GM21737 (cell line): Measurements from ENCODE around the gene MRTFB.

Source experiments
- ATAC-seq: cut with Tn5 transposase; IDR thresholded peaks from one replicate; pipeline ENCODE4 v1.9.1; 2021; ENCODE audit warnings: mild to moderate bottlenecking, moderate library complexity; ENCODE audit not compliant: unreplicated experiment

MRTFB gene

DNA sequence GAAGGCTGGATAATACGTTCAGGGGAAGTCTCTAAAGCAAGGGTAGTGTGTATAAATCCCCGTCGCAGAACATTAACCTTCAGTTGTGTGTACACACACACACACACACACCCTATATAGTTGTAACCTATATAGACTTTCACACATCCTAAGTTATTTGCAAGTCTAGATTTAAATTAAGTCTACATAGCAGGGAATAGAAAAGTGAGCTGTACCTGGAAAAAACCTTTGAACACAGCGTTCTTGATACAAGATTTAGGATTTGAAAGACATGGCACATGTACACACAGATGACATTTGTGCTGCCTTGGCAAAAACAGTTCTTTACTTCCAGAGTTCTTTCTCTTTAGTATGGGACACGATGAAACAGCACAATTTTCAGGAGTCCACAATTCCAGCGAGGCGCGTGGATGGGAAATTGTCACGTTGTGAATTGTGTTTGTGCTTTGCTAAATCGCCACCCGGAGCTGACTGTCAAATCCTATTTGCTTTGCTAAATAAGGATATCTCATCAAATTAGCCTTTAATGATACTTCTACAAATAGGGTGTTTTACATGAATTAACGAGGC lies 233.9 kb downstream of the MRTFB start:
- no peak for ATAC-seq

DNA sequence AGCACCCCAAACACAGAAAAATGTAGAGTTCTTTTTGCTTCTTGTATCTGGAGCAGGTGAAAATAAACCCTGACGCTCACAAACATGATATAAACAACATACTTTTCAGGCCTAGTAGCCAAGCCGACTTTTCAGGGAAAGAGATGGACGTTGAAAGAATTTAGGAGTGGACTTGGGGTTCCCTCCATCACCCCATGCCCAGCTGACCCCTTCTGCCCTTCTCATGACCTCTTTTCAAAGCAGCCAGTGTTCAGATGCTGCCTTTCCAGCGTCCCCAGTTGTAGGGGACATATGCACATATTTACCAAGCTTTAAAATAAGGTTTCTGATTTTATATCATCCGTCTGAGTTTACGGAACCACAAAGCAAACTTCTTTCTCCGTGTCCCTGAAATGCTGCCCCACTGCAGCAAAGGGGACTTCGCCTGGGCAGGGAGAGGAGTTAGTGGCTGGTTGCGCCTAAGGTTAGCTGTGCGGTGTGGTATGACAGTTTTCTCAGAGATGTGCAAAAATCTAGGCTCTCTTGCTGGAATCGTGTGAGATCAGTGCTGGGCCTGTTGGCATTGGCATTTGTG lies 235.5 kb downstream of the MRTFB start:
- no peak for ATAC-seq

DNA sequence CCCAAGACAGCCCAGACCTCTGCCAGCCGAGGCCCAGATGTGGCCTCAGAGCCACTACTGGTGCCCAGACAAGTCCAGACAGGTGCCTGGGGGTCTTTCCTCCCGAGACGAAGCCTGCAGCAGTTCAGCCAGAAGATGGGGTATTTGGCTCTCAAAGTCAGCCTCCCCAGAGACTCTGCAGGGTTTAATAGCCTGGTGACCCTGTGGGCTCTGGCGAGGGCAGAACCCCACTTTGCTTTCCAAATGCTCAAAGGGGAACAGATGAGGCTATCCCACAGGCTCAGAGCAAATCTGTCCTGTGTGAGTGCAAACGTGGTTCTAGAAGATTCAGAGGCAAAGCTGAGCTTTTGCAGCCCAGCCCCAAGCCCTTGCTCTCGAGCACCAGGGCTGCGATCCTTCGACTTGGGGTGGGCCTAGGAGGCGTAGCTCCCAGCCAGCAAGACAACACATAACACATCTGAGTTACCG lies 236.0 kb downstream of the MRTFB start:
- ATAC-seq = no peak

DNA sequence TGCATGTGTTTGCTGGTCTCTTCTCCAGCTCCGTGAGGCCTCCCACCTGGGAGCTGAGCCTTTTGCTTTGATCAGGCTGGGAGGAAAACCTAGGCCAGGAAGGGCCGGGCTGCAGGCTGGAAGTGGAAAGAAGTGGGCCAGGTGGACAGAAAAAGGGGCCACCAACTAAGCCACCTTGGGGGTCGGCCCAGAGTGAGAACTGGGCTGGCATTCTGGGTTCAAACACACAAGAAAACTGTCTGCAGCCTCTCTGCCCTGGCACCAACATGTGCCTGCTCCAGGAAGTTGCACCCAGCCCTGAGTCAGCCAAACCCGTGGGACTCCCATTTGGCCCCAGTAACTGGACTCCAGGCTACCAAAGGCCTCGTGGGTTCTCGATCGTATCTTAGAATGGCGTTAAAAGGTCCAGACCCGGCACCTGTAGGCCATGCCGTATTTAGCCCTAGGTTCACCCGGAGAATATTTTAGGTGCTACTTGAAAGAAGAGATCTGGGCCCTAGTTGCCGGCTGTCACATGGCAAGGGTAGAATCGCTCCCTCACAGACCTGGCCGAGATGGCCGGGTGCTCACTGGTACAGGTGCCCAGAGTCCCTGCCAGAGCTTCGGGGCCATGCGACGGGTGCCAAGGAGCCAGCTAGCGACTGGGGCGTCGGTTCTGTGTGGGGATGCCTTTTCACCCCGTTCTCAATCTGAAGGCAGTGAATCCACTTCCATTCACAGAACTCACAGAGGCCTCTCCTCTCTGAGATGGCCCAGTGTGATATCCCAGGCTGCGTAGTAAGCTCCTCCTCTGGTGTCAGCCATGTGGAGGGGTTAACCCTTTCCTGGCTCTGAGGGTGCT lies 236.6 kb downstream of the MRTFB start:
- no peak for ATAC-seq

DNA sequence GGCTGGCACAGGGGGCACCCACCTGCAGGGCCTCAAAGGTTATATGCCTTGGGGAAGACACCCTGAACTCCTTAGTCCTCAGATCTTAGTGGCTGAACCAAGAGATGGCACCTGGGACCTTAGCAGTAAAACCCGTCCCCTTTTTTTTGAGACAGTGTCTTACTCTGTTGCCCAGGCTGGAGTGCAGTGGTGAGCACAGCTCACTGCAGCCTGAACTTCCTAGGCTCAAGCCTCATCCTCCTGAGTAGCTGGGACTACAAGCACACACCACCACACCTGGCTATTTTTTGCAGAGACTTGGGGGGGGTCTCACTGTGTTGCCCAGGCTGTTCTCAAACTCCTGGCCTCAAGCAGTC lies 237.2 kb downstream of the MRTFB start:
- ATAC-seq = no peak

- ATAC-seq = no peak
Measured at GRCh38 chr16:14309001-14309886, 238.1 kb downstream of the MRTFB start.

GRCh38 chr16:14309906-14310305 lies 238.8 kb downstream of the MRTFB start:
- ATAC-seq = no peak

GRCh38 chr16:14310519-14310991 lies 239.4 kb downstream of the MRTFB start:
- ATAC-seq = peak; percentile 68

DNA sequence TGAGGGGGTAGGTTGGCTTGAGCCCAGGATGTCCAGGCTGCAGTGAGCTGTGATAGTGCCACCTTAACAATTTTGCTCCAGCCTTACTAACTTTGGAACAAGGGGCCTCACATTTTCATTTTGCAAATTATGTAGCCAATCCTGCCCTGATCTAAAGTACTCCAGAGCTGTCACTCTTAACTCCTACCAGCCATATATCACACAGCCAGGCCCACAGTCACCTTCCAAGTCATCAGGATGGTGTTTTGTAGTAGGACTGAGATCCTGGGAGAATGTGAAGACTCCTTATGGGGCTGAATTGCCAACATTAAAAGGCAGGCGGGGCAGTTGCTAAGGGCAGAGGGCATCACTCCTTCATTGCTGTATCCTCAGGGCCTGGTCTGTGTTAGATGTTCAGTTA lies 243.0 kb downstream of the MRTFB start:
- ATAC-seq = no peak

- no peak for ATAC-seq
Measured at GRCh38 chr16:14315683-14316320, 244.7 kb downstream of the MRTFB start.
